Gastroesophageal sphincter (tissue), 3 donors: ENCODE measurements around the gene IQSEC3.

Experiments
- CTCF ChIP-seq, 4 experiments: fragments of 200-600 bp in 2 of 4; fragments of 450-650 bp in 2 of 4; sonication (generic) in 1 of 4; IDR thresholded peaks; one replicate each; pipeline ENCODE4 v1.5.1; 2017 to 2019; ENCODE audit warnings: antibody characterized with exemption in 4 of 4, mild to moderate bottlenecking in 2 of 4, moderate library complexity in 2 of 4
- EP300 ChIP-seq: sonication (generic); formaldehyde crosslinking; IDR thresholded peaks from one replicate; pipeline ENCODE4 v1.6.1; 2017; ENCODE audit warnings: antibody characterized with exemption, mild to moderate bottlenecking

DNA sequence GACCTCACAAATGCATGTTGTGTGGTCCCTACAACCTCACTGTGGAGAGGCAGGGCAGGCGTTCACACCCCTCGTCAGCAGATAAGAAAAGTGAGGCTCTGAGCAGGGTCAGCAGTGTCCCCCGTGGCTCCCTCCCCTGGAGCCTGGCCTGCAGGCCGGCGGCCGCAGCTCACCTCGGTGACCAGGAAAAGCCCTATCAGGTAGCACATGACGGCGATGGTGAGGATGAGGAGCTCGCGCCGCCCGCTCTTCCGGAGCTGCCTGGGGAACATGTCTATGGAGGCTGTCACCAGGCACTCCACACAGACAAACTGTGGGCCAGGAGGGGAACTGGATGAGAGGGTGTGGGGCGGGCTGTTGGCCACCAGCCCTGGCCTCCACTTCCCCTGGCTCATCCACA, 129.4 kb downstream of the IQSEC3 start:
- no peak for TF ChIP-seq CTCF (IDR thresholded peaks at IDR 0.05)
- TF ChIP-seq EP300: no peak
